ENCODE results near the gene SYPL2. TPM values are rescaled to one million over a fixed set of nuclear protein-coding genes. Genes with fewer than 3 reads are reported as not detected.

The SYPL2 gene
- total and polyA plus RNA-seq, 4 donors = 0.14 to 4.7 (median 3.7) TPM

GRCh38 chr1:109447524-109447923, 18.8 kb upstream of the SYPL2 start:
- no peak overlapping the region for H3K4me3 ChIP-seq (ENCODE audit: low read depth in 1 of 3, low read length in 3 of 3)
- H3K4me1 ChIP-seq (ENCODE audit: control insufficient read depth in 4 of 4, insufficient read depth in 4 of 4, low read length in 3 of 4) = no peaks in the 10 kb centered on the region
- no peaks in the 10 kb centered on the region for H3K36me3 ChIP-seq (ENCODE audit: control insufficient read depth in 4 of 4, insufficient read depth in 3 of 4, low read depth in 1 of 4, low read length in 3 of 4)
- no peak overlapping the region for H3K9ac ChIP-seq (ENCODE audit: low read depth in 1 of 2, low read length in 2 of 2)
- DNase-seq (ENCODE audit: low spot score) = no peak
- peaks cover 0 to 2% (median 0%) of the 10 kb centered on the region in 4 donors for H3K27me3 ChIP-seq (ENCODE audit: control insufficient read depth in 4 of 4, insufficient read depth in 4 of 4, low read length in 3 of 4)
- H3K27ac ChIP-seq (ENCODE audit: low read depth in 1 of 2, low read length in 2 of 2) = no peak overlapping the region
- 73% methylated on average over 4 of the region's 4 CpGs for WGBS
- TF ChIP-seq, protein P1, sequence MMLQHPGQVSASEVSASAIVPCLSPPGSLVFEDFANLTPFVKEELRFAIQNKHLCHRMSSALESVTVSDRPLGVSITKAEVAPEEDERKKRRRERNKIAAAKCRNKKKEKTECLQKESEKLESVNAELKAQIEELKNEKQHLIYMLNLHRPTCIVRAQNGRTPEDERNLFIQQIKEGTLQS (IDR thresholded peaks at IDR 0.05) = no peak
- no peak for TF ChIP-seq HNF4G (IDR thresholded peaks at IDR 0.05)
- TF ChIP-seq HNF4A (conservative IDR thresholded peaks at IDR 0.05) = no peak
- no peak for TF ChIP-seq ZBTB33 (IDR thresholded peaks at IDR 0.05)
- TF ChIP-seq CTCF (IDR thresholded peaks at IDR 0.05; ENCODE audit: low read depth, low read length, missing input control) = no peak
- TF ChIP-seq FOXA1 (IDR thresholded peaks at IDR 0.05) = no peak
- no peak for TF ChIP-seq SP1 (IDR thresholded peaks at IDR 0.05)
- no peak for TF ChIP-seq JUND (IDR thresholded peaks at IDR 0.05)
- TF ChIP-seq RAD21 (IDR thresholded peaks at IDR 0.05) = no peak
- no peak for TF ChIP-seq RXRA (IDR thresholded peaks at IDR 0.05)
- TF ChIP-seq, protein P2, sequence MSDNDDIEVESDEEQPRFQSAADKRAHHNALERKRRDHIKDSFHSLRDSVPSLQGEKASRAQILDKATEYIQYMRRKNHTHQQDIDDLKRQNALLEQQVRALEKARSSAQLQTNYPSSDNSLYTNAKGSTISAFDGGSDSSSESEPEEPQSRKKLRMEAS (IDR thresholded peaks at IDR 0.05) = no peak
- TF ChIP-seq TAF1 (conservative IDR thresholded peaks at IDR 0.05) = no peak
- no peak for TF ChIP-seq FOXA2 (IDR thresholded peaks at IDR 0.05)
- TF ChIP-seq NR2F2 (IDR thresholded peaks at IDR 0.05) = no peak
- TF ChIP-seq, protein P3, sequence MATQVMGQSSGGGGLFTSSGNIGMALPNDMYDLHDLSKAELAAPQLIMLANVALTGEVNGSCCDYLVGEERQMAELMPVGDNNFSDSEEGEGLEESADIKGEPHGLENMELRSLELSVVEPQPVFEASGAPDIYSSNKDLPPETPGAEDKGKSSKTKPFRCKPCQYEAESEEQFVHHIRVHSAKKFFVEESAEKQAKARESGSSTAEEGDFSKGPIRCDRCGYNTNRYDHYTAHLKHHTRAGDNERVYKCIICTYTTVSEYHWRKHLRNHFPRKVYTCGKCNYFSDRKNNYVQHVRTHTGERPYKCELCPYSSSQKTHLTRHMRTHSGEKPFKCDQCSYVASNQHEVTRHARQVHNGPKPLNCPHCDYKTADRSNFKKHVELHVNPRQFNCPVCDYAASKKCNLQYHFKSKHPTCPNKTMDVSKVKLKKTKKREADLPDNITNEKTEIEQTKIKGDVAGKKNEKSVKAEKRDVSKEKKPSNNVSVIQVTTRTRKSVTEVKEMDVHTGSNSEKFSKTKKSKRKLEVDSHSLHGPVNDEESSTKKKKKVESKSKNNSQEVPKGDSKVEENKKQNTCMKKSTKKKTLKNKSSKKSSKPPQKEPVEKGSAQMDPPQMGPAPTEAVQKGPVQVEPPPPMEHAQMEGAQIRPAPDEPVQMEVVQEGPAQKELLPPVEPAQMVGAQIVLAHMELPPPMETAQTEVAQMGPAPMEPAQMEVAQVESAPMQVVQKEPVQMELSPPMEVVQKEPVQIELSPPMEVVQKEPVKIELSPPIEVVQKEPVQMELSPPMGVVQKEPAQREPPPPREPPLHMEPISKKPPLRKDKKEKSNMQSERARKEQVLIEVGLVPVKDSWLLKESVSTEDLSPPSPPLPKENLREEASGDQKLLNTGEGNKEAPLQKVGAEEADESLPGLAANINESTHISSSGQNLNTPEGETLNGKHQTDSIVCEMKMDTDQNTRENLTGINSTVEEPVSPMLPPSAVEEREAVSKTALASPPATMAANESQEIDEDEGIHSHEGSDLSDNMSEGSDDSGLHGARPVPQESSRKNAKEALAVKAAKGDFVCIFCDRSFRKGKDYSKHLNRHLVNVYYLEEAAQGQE (IDR thresholded peaks at IDR 0.05) = no peak
- no peak for TF ChIP-seq GABPA (IDR thresholded peaks at IDR 0.05 in 1 of 2, conservative IDR thresholded peaks at IDR 0.05 in 1 of 2)
- no peak for TF ChIP-seq YY1 (IDR thresholded peaks at IDR 0.05)
- H3K9me3 ChIP-seq (ENCODE audit: control insufficient read depth in 4 of 4, low read length in 3 of 4) = no peaks in the 10 kb centered on the region
